ENCODE measurements around the gene LGALS3. TPM values are rescaled to one million over a fixed set of nuclear protein-coding genes. Genes with fewer than 3 reads are reported as not detected.

The LGALS3 gene
- total and polyA plus RNA-seq, 3 donors from 2014 or later: 169 to 274 (median 224) TPM

DNA sequence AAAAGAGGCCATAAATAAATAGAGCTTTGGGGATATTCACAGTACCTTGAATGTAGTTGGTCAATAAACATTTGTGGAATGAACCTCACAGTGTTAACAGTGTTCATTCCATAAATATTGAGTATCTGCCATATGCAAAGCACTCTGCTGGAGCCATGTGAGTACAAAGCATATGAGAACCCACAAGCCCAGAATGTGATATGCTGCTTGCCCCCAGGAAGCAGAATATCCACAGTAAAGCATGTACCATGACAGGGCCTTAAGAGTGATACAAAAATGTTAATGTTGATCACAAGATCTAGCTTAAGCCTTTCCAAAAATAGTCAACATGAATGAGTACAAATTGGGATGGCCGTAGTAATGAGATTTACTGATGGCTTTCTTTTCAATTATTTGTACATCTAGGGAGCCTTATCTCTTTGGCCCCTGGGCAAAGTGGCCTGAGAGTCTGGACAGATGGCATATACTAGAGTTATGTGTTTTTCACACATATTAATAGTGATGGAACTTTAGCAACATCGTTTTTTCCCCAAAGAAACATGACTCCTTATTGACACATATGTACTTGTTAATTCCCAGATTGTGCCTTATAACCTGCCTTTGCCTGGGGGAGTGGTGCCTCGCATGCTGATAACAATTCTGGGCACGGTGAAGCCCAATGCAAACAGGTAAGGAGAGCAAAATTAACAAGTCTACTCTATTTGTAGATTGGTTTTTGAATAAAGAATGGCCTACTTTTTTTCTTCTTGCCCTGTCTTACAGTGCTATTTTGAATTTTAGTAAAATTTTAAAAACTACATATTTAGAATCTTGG, 10.9 kb downstream of the LGALS3 start:
- Histone ChIP-seq H3K27me3 (no peaks in the 10 kb centered on the region), H3K36me3 (ENCODE audit: low read depth, missing control alignments) (no peaks in the 10 kb centered on the region), H3K4me1 (peaks cover 26% of the 10 kb centered on the region), H3K4me3 (no peak overlapping the region), H3K27ac (no peak overlapping the region), H3K9me3 (no peaks in the 10 kb centered on the region)
- intact Hi-C loops (cut with DNase I; ENCODE audit: low total_unique reads): no loop called here
- WGBS, 2 donors: 84 to 92% methylated on average over 4 of the region's 4 CpGs
- no peak for DNase-seq
- TF ChIP-seq, protein P1, sequence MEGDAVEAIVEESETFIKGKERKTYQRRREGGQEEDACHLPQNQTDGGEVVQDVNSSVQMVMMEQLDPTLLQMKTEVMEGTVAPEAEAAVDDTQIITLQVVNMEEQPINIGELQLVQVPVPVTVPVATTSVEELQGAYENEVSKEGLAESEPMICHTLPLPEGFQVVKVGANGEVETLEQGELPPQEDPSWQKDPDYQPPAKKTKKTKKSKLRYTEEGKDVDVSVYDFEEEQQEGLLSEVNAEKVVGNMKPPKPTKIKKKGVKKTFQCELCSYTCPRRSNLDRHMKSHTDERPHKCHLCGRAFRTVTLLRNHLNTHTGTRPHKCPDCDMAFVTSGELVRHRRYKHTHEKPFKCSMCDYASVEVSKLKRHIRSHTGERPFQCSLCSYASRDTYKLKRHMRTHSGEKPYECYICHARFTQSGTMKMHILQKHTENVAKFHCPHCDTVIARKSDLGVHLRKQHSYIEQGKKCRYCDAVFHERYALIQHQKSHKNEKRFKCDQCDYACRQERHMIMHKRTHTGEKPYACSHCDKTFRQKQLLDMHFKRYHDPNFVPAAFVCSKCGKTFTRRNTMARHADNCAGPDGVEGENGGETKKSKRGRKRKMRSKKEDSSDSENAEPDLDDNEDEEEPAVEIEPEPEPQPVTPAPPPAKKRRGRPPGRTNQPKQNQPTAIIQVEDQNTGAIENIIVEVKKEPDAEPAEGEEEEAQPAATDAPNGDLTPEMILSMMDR (IDR thresholded peaks at IDR 0.05): no peak
- TF ChIP-seq POLR2A (IDR thresholded peaks at IDR 0.05): no peak

DNA sequence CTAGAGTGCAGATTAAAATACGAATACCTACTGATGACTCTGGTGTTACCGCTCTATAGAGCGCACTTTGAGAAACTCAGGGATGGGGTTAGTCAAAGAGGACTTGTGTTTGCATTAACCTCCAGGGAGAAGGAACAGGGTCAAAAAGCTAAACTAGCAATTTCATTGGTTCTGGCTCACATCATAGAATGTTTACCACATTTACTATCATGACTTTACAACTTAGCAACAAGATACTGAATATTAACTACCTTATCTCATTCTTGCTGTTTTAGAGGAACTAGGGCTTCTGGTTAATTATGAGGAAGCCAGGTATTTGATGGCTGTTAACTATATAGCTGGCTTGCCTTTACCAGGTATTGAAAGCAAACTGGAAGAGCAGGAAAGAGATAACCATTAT, 12.8 kb downstream of the LGALS3 start:
- WGBS, 2 donors: 89 to 94% methylated on average over 3 of the region's 3 CpGs
- Histone ChIP-seq H3K27ac (no peak overlapping the region), H3K36me3 (ENCODE audit: low read depth, missing control alignments) (no peaks in the 10 kb centered on the region), H3K4me3 (no peak overlapping the region), H3K4me1 (peaks cover 13% of the 10 kb centered on the region), H3K9me3 (no peaks in the 10 kb centered on the region), H3K27me3 (no peaks in the 10 kb centered on the region)
- TF ChIP-seq, protein P1 (IDR thresholded peaks at IDR 0.05): no peak
- no peak for TF ChIP-seq POLR2A (IDR thresholded peaks at IDR 0.05)
- intact Hi-C loops (cut with DNase I; ENCODE audit: low total_unique reads): no loop called here
- no peak for DNase-seq

DNA sequence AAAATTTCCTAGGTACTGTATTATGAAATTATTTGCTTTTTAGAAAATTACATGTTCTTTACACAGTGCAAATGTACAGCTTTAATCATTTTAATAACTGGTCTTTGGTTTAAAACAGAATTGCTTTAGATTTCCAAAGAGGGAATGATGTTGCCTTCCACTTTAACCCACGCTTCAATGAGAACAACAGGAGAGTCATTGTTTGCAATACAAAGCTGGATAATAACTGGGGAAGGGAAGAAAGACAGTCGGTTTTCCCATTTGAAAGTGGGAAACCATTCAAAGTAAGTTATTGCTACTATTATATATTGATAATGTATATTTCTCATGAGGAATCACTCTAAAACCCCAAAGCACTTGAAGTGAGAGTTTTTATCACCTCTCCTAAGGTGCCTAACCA, 13.4 kb downstream of the LGALS3 start:
- DNase-seq: no peak
- TF ChIP-seq, protein P1 (IDR thresholded peaks at IDR 0.05): no peak
- TF ChIP-seq POLR2A (IDR thresholded peaks at IDR 0.05): no peak
- 80 to 82% methylated on average over 2 of the region's 2 CpGs for WGBS, 2 donors
- intact Hi-C loops (cut with DNase I; ENCODE audit: low total_unique reads): no loop called here
- peaks cover 6% of the 10 kb centered on the region for H3K4me1 ChIP-seq
- H3K27me3 ChIP-seq: no peaks in the 10 kb centered on the region
- H3K4me3 ChIP-seq: no peak overlapping the region
- no peaks in the 10 kb centered on the region for H3K9me3 ChIP-seq
- H3K36me3 ChIP-seq (ENCODE audit: low read depth, missing control alignments): no peaks in the 10 kb centered on the region
- H3K27ac ChIP-seq: no peak overlapping the region

DNA sequence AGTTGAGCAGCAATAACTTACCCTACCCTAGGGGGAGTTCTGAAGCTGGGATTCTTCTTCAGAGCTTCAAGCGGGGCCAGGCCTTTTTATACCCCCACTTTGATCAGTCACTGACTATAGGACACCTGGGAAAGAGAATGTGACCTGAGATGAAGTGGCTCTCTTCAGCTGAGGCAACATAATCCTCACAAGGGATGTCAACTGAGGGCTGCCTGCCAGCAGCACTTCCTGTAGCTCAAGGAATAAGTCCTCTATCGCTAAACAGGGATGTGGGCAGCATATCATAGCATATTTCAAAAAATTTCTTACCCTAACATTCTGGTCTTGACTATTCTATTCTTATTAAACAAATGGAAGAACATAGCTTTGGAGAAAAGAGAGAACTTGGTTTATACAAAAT, 17.4 kb downstream of the LGALS3 start:
- WGBS, 2 donors: 76 to 81% methylated on average over 2 of the region's 2 CpGs
- no peaks in the 10 kb centered on the region for H3K4me1 ChIP-seq
- no peak overlapping the region for H3K4me3 ChIP-seq
- no peak for TF ChIP-seq POLR2A (IDR thresholded peaks at IDR 0.05)
- TF ChIP-seq, protein P1 (IDR thresholded peaks at IDR 0.05): no peak
- intact Hi-C loops (cut with DNase I; ENCODE audit: low total_unique reads): no loop called here
- H3K27ac ChIP-seq: no peak overlapping the region
- DNase-seq: no peak
- H3K27me3 ChIP-seq: no peaks in the 10 kb centered on the region
- H3K36me3 ChIP-seq (ENCODE audit: low read depth, missing control alignments): no peaks in the 10 kb centered on the region
- H3K9me3 ChIP-seq: no peaks in the 10 kb centered on the region

DNA sequence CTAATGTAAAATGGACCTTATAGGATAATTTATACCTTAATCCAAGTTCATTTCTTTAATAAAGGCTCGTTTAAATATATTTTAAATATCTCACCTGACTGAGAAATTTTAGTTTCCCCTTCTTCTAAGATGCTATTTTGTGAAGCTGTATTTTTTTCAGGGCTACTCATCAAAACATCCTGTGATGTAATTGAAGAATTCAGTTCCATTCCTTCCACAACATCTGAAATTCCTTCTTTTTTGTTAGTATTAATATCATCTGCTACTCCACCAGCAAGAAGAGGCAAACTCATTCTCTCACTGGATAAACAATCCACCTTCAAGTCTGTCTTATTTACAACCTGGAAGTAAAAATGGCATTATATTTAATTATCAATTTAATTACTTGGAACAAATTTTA, 22.5 kb downstream of the LGALS3 start:
- H3K27me3 ChIP-seq: no peaks in the 10 kb centered on the region
- H3K9me3 ChIP-seq: no peaks in the 10 kb centered on the region
- no peaks in the 10 kb centered on the region for H3K36me3 ChIP-seq (ENCODE audit: low read depth, missing control alignments)
- no peaks in the 10 kb centered on the region for H3K4me1 ChIP-seq
- 95 to 98% methylated on average over 1 of the region's 1 CpG for WGBS, 2 donors
- TF ChIP-seq POLR2A (IDR thresholded peaks at IDR 0.05): no peak
- TF ChIP-seq, protein P1 (IDR thresholded peaks at IDR 0.05): no peak
- intact Hi-C loops (cut with DNase I; ENCODE audit: low total_unique reads): no loop called here
- DNase-seq: no peak
- no peak overlapping the region for H3K27ac ChIP-seq
- H3K4me3 ChIP-seq: no peak overlapping the region
